HG03025 (cell line): ENCODE data around the gene UTF1.

ENCODE experiments used
- ATAC-seq: cut with Tn5 transposase; IDR thresholded peaks from one replicate; pipeline ENCODE4 v1.9.1; 2021; ENCODE audit warnings: mild to moderate bottlenecking, moderate library complexity; ENCODE audit not compliant: unreplicated experiment, low FRiP score

Gene UTF1, protein sequence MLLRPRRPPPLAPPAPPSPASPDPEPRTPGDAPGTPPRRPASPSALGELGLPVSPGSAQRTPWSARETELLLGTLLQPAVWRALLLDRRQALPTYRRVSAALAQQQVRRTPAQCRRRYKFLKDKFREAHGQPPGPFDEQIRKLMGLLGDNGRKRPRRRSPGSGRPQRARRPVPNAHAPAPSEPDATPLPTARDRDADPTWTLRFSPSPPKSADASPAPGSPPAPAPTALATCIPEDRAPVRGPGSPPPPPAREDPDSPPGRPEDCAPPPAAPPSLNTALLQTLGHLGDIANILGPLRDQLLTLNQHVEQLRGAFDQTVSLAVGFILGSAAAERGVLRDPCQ

DNA sequence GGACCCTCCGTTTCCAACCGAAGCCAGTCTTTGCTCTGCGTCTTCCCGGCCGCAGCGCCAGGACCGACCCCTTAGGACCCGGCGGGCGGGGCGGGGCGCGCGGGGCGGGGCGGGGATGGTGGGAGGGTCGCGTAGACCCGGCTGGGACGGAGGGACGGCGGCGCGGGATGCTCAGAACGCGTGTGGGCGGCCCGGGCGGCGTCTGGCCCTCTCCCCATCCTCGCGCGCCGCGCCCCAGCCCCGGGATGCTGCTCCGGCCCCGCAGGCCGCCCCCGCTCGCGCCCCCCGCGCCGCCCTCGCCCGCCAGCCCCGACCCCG, at the start of gene UTF1:
UTF1 (plus strand) TSS at position 174 of the 318 bp plus-strand sequence; CDS start at position 246, 72 bp downstream.
- no peak for ATAC-seq

DNA sequence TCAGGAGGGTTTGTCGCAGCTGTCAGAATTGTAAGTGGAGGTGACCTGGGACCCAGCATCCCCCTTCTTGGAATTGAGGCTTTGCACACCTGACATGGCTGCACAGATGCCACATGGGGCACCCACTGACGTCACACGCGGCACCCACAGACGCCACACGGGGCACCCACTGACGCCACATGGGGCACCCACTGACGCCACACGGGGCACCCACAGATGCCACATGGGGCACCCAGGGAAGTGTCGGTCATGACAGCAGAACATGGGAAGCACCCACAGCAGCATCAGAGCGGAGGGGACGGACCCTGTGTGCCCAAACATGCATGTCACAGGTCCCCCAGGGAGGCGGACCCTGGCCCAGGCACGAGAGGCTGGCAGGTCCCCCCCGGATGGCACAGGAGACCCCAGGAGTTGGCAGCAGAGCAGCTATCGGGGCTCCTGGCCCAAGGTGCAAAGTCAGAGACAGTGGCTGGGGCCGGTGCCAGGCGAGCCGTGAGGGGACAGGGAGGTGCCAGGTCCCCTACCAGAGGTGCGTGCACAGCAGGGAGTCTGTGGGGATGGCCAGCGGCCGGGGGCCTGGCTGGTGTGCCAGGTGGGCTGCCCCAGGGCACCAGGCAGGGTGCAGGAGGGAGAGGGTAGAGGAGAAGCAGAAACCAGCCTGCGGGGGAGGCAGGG, 48.9 kb upstream of the UTF1 start:
- ATAC-seq, result no peak

DNA sequence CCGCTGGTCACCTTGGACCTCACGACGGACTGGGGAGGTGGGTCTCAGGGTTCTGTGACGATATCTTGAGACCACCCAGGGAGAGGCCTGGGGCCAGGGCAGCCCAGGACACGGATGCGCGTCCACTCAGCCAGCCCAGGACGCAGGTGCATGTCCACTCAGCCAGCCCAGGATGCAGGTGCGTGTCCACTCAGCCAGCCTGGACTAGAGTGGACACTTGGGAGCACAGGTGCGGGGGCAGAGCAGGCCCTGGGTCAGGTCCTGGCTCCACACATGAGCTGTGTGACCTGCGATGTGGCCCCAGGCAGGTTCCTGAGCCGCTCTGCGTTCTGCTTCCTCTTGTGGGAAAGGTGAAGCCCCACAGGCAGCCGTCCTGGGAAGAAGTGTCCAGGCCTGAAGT, 47.8 kb upstream of the UTF1 start:
- no peak for ATAC-seq

DNA sequence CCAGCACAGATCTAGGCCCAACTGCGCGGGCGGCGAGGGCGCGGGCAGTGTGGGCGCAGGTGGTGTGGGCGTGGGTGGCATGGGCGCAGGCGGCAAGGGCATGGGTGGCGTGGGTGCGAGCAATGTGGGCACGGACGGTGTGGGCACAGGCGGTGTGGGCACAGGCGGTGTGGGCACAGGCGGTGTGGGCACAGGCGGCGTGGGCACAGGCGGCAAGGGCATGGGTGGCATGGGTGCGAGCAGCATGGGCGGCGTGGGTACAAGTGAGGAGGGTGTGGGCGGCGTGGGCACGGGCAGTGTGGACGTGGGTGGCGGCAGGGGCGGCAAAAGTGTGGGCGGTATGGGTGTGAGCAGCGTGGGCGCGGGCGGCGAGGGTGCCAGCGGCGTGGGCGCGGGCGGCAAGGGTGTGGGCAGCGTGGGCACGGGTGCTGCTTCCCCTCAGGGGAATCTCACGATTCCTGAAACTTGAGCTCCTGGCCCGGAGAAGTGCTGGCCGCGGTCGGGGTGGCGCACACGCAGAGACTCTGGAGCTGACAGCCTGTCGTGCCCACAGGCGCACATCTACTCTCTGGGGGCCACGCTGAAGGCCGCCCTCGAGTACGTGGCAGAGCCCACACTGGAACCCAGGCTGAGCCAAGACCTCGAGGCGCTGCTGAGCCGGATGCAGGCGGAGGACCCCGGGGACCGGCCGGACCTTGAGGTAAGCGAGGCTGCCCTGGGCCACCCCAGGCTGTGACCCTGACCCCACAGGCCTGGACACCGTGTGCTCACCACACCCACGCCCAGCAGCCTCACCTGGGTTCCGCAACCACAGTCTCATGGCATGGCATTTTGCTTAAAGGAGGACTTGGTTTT, 47.0 kb upstream of the UTF1 start:
- ATAC-seq, result no peak

DNA sequence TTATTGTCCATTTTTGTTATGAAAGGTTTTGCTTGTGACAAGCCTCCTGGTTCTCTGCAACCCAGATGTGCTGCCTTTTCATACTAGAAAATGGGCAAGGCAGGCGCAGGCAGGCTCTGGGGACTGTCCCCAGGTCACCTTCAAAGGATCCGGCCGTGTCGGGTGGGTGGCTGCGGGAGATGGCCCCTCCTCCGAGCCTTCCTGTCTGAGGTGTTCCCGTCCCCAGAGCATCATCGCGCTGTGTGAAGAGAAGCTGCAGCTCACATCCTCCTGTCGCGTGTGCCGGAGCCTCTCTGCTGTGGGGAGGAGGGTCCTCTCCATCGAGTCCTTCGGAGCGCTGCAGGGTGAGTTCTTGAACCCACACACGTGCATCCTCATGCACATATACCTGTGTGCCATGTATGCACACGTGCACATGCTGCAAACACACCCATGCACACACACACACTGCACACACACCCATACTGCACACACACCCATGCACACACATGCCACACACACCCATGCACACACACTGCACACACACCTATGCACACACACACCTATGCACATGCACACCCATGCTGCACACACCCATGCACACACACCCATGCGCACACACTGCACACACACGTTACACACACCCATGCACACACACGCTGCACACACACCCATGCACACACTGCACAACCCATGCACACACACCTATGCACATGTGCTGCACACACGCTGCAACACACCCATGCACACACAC, 46.2 kb upstream of the UTF1 start:
- ATAC-seq, result no peak

DNA sequence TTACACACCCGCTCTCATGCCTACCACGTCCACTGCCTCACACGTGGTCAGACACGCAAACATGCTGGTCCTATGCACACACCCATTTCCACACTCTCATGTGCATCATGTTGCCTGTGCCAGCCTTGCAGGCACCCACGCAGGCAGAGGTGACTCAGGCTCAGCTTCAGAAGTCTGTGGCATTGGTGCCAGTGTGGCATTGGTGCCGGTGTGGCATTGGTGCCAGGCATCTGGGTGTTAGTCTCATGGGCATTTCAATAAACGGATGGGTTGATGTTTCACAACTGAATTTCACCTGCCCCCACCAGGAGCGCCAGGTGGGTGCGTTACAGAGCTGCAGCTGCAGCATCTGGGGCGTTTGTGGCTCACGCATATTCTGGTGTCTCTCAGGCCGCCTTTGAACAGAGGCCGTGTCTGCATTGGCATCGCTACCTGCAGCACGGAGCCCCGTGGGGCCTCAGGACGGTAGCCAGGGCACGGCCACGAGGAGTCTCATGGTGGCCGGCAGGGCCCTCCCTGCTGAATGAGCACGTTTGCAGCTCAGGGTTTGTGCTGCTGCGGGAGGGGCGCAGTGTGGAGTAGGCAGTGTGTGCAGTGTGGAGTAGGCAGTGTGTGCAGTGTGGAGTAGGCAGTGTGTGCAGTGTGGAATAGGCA, 45.3 kb upstream of the UTF1 start:
- no peak for ATAC-seq

DNA sequence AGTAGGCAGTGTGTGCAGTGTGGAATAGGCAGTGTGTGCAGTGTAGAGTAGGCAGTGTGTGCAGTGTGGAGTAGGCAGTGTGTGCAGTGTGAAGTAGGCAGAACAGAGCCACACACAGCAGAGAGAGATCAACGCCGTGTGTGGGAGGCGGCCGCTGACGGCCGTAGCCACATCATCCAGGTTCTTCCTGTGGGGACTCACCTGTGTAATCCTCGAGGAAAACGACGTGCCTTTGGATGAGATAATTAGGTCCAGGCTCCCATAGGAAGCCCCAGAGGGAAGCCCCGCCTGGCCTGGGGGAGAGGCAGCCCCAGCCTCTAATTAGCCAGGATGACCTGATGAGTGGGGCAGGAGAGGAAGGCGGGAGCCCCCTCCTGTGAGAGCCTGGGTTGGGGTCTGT, 44.6 kb upstream of the UTF1 start:
- no peak for ATAC-seq

DNA sequence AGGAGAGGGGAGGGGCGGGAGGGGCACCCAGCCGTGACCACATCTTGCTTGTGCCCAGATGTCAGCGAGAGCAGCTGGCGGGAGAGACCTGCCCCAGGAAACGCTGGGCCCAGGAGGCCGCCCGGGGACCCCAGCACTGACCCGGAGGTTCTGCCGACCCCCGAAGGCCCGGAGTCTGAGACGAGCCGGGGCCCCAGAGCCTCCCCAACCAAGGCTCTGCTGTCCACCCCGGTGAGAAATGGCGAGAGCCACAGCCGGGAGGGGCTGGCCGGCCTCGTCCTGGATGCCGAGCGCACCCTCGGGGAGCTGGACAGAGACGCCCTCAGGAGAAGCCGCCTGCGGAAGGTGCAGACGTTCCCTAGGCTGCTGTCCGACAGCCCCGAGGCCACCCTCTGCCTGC, 44.1 kb upstream of the UTF1 start:
- no peak for ATAC-seq

DNA sequence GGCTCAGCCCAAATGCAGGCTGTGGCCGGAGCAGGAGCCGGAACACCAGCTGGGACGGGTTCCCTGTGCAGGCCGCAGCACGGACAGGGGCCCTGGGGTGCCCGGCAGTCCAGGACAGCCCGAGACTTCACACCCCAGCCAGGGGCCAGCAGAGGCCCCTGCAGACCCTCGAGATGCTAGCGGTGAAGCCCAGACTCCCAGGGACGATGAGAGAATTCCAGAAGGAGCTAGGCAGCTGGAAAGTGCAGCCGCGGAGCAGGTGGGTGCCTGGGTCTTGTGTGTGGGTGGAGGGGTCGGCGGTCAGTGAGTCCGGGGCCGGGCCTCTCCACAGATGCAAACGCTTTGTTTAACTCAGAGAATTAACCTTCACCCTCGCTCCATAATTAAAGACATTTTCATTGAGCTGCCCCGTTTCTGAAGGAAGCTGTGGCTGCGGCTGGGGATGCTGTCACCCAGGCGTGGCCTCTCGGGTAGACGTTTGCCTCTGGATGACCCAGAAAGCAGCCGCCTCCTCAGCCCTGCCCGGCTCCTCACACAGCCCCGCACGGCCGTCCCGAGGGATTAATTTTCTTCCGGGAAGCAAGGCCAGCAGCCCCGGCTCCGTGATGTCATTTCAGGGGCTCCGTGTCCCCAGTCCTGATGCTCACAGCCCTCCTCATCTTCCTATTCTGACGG, 43.5 kb upstream of the UTF1 start:
- no peak for ATAC-seq

DNA sequence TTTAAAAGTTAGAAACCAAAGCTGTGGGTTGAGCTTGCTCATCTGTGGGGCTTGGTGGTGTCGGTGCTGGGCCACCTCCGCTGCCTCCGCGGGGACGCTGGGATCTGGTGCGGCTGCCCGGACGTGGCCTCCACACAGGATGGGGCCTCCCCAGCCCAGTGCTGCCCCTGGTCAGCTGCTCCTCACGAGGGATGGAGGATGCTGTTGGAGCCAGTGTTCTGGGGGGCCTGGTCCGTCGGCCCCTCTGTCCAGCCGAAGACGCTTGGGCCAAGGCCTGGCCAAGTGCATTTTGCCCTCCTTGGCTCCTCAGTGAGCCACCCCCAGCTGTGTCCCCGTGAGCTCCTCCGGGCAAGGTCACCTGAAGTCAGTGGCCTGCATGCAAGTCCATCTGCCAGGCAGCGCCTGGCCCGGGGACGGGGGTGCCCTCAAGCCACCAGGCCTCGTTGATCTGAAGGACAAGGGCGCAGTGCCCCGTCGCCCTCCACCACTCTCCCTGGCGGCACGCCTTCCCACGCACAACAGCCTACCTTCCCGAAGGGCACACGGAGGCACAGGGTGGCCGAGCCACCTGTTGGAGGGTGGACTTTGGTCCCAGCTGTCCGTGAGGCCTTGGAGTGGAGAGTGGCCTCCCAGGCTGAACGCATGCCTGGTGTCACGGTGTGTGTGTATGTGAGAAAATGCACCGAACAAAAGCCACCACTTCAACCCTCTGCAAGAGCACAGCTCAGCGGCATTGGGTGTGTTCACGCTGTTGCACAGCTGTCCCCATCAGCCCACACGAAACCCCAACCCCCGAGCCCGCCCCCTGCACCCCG, 42.7 kb upstream of the UTF1 start:
- no peak for ATAC-seq

DNA sequence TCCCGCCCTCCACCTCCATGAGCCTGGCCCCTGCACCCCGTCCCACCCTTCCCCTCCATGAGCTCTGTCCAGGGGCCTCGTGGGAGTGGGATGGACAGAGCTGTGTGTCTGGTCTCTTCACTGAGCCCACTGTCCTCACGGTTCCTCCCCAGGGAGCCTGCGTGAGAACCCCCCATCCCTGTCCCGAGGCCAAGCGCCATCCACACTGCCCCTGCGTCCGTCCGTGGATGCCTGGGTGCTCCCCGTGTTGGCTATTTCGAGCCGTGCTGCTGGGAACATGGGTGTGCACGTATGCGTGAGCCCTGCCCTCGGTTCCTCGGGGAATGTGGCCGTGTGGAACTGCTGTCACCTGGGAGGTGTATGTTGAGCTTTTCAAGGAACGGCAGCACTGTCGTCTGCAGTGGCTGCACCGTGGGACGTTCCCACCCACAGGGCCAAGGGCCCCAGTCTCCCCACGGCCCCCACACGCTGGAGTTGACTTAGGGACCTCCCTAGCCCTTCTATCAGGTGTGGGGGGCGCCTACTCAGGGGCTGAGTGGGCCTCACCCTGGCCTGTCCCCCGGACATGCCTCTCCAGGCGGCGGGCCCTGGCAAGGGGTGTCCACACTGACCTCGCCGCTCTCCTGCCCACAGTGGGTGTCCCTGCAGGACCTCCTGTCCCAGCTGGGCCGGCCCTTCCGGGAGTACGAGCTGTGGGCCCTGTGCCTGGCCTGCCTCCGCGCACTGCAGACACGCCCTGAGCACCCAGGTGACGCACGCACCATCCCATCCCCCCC, 41.9 kb upstream of the UTF1 start:
- ATAC-seq, result no peak

DNA sequence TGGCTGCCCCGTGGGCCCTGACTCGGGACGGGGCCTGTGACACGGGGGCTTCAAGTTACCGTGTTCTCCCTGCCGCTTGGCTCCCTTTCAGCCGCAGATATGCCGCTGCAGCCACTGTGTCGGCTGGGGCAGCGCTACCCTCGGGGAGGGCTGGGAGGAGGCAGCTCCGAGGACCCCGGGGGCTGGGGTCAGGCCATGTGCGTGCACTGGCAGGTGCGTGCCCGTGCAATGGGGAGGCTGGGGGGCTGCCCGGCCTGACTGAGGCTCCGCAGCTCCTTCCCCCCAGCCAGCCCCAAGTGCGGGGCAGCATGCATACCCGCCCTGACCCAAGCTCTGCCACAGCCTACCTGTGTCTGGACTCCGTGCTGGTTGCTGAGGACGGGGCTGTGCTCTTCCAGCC, 40.8 kb upstream of the UTF1 start:
- ATAC-seq, result no peak

DNA sequence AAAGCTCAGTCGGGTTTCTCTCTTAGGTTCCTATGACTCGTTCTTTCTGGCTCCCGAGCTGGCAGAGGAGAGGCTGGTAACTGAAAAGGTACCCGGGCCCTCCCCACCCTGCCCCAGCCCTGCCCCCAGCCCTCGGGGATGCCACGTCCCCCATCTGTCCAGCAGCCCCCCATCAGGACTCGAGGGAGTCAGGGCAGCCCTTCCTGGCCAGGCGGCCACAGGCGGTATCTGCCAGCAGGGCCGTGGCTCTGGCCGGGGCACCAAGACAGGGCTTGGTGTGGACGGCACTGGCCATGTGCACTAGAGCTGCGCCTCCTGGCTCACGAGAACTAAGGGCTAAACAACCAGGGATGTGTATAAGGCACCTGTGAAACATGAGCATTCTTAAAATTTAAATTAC, 40.3 kb upstream of the UTF1 start:
- no peak for ATAC-seq

DNA sequence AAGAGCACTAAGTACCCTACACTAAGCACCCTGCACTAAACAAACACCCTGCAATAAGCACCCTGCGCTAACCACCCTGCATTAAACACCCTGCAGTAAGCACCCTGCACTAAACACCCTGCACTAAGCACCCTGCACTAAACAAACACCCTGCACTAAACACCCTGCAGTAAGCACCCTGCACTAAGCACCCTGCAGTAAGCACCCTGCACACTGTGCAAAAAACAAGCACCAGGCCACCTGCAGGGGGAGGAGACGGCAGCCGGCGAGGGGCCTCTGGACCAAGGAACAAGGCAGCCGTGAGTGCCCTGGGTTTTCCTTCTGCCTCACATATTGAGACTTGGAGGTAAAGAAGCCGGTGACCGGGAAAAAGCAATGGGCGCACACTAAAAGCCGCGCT, 39.8 kb upstream of the UTF1 start:
- no peak for ATAC-seq

DNA sequence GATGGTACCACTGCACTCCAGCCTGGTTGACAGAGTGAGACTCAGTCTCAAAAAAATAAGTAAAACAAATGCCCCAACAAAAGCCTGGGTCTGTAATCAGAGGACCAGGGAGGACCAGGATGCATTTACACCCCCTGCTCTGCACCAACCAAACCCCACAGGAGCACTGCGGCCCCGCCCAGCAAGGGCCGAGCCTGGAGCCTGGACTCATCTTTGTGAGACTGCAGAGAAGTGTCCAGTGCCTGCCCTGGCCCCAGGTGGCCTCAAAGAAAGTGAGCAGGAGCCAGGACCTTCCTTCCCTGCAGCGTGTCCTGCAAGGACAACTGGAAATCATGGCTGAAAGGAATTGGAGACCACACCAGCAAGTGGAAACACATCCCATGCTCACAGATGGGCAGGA, 38.4 kb upstream of the UTF1 start:
- ATAC-seq, result no peak

DNA sequence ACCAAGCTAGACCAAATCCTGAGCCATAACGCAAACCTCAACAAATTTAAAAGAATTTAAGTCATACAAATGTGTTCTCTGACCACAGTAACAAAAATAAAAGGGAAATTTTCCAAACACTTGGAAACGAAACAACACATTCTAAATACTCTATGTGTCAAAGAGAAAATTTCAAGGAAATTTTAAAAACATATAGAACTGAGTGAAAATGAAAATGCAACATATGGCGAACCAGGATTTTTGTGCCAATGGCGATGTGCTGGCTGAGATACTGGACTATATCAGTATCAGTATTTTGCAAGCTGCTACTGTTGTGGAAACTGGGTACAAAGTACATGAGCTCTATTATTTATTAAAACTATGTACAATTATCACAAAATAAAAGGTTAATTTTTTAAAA, 35.9 kb upstream of the UTF1 start:
- ATAC-seq, result no peak

DNA sequence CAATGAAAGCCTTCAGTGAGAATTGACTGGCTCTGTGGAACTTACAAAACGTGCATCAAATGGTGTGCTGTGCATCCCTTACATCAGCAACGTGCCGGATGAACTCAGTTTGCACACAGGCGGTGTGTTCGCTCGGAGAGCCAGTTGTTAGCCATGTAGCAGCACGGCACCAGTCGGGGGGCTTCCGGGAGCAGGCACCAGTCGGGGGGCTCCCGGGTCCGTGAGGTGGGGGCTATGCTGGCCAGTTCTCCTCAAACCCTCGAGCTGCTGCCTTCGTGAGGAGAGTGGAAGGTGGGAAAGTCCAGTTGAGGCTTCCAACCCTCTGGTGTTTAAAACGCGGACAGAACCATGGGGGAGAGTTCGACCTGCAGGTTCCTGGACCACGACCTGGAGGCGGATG, 34.9 kb upstream of the UTF1 start:
- ATAC-seq, result no peak

DNA sequence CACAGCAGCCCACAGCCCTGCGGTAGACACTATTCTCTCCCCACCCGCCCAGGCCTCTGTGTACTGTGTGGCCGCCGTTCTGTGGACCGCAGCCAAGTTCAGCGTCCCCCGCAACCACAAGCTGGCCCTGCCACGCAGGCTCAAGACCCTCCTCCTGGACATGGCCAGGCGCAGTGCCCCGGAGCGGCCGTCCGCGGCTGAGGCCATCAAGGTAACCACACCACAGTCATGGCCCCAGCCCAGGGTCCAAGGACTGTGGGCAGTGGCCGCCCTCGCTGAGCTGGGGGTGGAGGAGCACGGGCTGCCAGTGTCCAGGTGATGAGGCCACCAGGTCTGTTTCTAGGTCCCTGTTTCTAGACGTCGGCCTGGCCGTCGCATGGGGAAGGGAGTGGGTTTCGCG, 34.4 kb upstream of the UTF1 start:
- ATAC-seq, result no peak
